AG04449 (cell line): ENCODE measurements around the gene MACC1.
"Not testable (repeated sequence)": the region's sequence is repeated elsewhere in the genome, so short reads cannot be mapped to it uniquely, and the experiment has no call there.

Source experiments
- CTCF ChIA-PET: fragments of 350-600 bp; formaldehyde crosslinking; extraction: SDS; loops from one replicate; lab custom pipeline; 2021; ENCODE audit warnings: antibody characterized with exemption; lab: Yijun Ruan, JAX
- POLR2A ChIA-PET: fragments of 400-600, 350-600 bp; formaldehyde crosslinking; extraction: SDS; loops from one replicate; lab custom pipeline; 2020; ENCODE audit warnings: antibody characterized with exemption, inconsistent platforms; lab: Yijun Ruan, JAX
- DNase-seq: peaks from one replicate; pipeline ENCODE4 v3.0.0-alpha.2; 2010; ENCODE audit warnings: low read depth, low spot score
- H3K4me3 ChIP-seq: 2 replicates; pipeline ENCODE4 v1.5.1; 2011; ENCODE audit warnings: low read depth, mild to moderate bottlenecking, control low read depth, low read length
- CTCF ChIP-seq: IDR thresholded peaks from one replicate; pipeline ENCODE4 v1.5.1; 2011; ENCODE audit warnings: mild to moderate bottlenecking, moderate library complexity, low read length, control low read depth, inconsistent platforms; ENCODE audit not compliant: insufficient read depth; ENCODE audit errors: missing control alignments

The MACC1 gene

GRCh38 chr7:20214921-20215669, 2.1 kb downstream of the MACC1 start:
- no peak for DNase-seq
- no peak overlapping the region for H3K4me3 ChIP-seq
- CTCF ChIA-PET = interaction anchor here (1.4 kb wide), 1 partner anchor 12 kb away, joined by 4 read pairs; no protein-coding TSS in a partner anchor
- POLR2A ChIA-PET = no interaction called here
- no peak for TF ChIP-seq CTCF

GRCh38 chr7:20214132-20214531, 3.1 kb downstream of the MACC1 start:
- CTCF ChIA-PET = interaction anchor here (1.4 kb wide), 1 partner anchor 11 kb away, joined by 4 read pairs; no protein-coding TSS in a partner anchor

GRCh38 chr7:20213378-20213777, 3.8 kb downstream of the MACC1 start:
- no peak for DNase-seq
- H3K4me3 ChIP-seq = no peak overlapping the region
- TF ChIP-seq CTCF = no peak
- ChIA-PET POLR2A (no interaction called here), CTCF (interaction anchor here (1.4 kb wide), 1 partner anchor 10 kb away, joined by 4 read pairs; no protein-coding TSS in a partner anchor)

More at GRCh38 chr7:20214132-20214531, 3.1 kb downstream of the MACC1 start:
- TF ChIP-seq CTCF = no peak
- DNase-seq = no peak
- no peak overlapping the region for H3K4me3 ChIP-seq
- POLR2A ChIA-PET = no interaction called here

- no peak for DNase-seq
- H3K4me3 ChIP-seq = no peak overlapping the region
- ChIA-PET POLR2A (no interaction called here), CTCF (no interaction called here)
- TF ChIP-seq CTCF = no peak
Measured at GRCh38 chr7:20211376-20211775, 5.8 kb downstream of the MACC1 start.

GRCh38 chr7:20208651-20209307, 8.4 kb downstream of the MACC1 start:
- H3K4me3 ChIP-seq = no peak overlapping the region
- CTCF ChIA-PET = interaction anchor here (1.0 kb wide), 1 partner anchor 10 kb away, joined by 3 read pairs; no protein-coding TSS in a partner anchor
- no peak for TF ChIP-seq CTCF
- no peak for DNase-seq
- POLR2A ChIA-PET = no interaction called here

GRCh38 chr7:20207811-20208210, 9.4 kb downstream of the MACC1 start:
- DNase-seq, CTCF ChIA-PET, POLR2A ChIA-PET, H3K4me3 ChIP-seq: not testable (repeated sequence)
